Lung (tissue), 12 donors: ENCODE measurements around the gene SERPINA5. TPM values are rescaled to one million over a fixed set of nuclear protein-coding genes. Genes with fewer than 3 reads are reported as not detected.

Experiments
- ATAC-seq: fragments of 200-7000 bp; cut with Tn5 transposase; one replicate; pipeline ENCODE4 v1.9.1; 2020; ENCODE audit warnings: moderate number of reproducible peaks; ENCODE audit not compliant: insufficient read depth, low FRiP score
- DNase-seq, 3 donors: peaks; one replicate each; pipeline ENCODE4 v3.0.0-alpha.2; 2013 to 2017
- H3K27ac ChIP-seq, 2 donors: one replicate each; pipeline ENCODE4 v1.5.1; 2013; ENCODE audit warnings: mild to moderate bottlenecking in 2 of 2, moderate library complexity in 2 of 2, control low read depth in 1 of 2, inconsistent platforms in 1 of 2, low read depth in 1 of 2, low read length in 1 of 2
- H3K27me3 ChIP-seq, 3 donors: one replicate each; pipeline ENCODE4 v1.5.1; 2013; ENCODE audit warnings: low read length in 2 of 3; ENCODE audit not compliant: control insufficient read depth in 3 of 3, insufficient read depth in 3 of 3
- H3K36me3 ChIP-seq, 4 donors: one replicate each; pipeline ENCODE4 v1.5.1; 2013; ENCODE audit warnings: low read length in 4 of 4, mild to moderate bottlenecking in 1 of 4, moderate library complexity in 1 of 4; ENCODE audit not compliant: control insufficient read depth in 4 of 4, insufficient read depth in 4 of 4
- H3K4me1 ChIP-seq, 5 donors: one replicate each; pipeline ENCODE4 v1.5.1; 2013; ENCODE audit warnings: low read length in 5 of 5, mild to moderate bottlenecking in 2 of 5, moderate library complexity in 1 of 5; ENCODE audit not compliant: control insufficient read depth in 5 of 5, insufficient read depth in 5 of 5
- H3K4me3 ChIP-seq: one replicate; pipeline ENCODE4 v1.5.1; 2013; ENCODE audit warnings: mild to moderate bottlenecking, control low read depth, moderate library complexity
- H3K9ac ChIP-seq, 2 donors: one replicate each; pipeline ENCODE4 v1.5.1; 2013; ENCODE audit warnings: low read length in 2 of 2, control low read depth in 1 of 2; ENCODE audit not compliant: insufficient read depth in 1 of 2
- H3K9me3 ChIP-seq, 4 donors: one replicate each; pipeline ENCODE4 v1.5.1; 2013; ENCODE audit warnings: low read length in 3 of 4, mild to moderate bottlenecking in 1 of 4, moderate library complexity in 1 of 4; ENCODE audit not compliant: control insufficient read depth in 4 of 4, insufficient read depth in 3 of 4
- CTCF ChIP-seq: IDR thresholded peaks from 2 replicates; pipeline ENCODE4 v1.5.1; 2012; ENCODE audit warnings: mild to moderate bottlenecking; ENCODE audit errors: control extremely low read depth, extremely low read depth
- WGBS, 2 donors: extraction: QIAGEN DNeasy Blood & Tissue Kit; methylation state at CpG; one replicate each; pipeline ENCODE4 v1.1.7; 2013; 5-methylcytosine and 5-hydroxymethylcytosine counted together
- polyA plus RNA-seq, 2 donors: library from polyadenylated mRNA; stranded (reverse); fragments of 200-250 nt; gene quantifications; one replicate each; pipeline ENCODE4 v1.2.1, GENCODE V29; 2013
- total RNA-seq, 2 donors: library from RNA; depleted of rRNA in 1 of 2; stranded (reverse); fragments of >200 nt in 1 of 2; gene quantifications; one replicate each; pipeline ENCODE4 v1.2.1, GENCODE V29; 2014 to 2021
- donor health status: control.
- donor health status: control.
- donor health status: Bipolar disorder and iron deficiency.
- donor health status: healthy.
- donor health status: DM: yes; HTN: yes; CAD: no.

The SERPINA5 gene
- total and polyA plus RNA-seq, 4 donors = 0.14 to 4.3 (median 0.52) TPM; not detected in 1

GRCh38 chr14:94593376-94593748 is 12.1 kb downstream of the SERPINA5 start:
- 82 to 88% methylated on average over 3 of the region's 3 CpGs for WGBS, 2 donors
- Histone ChIP-seq H3K27ac (no peak overlapping the region), H3K36me3 (no peaks in the 10 kb centered on the region), H3K4me3 (no peak overlapping the region), H3K27me3 (no peaks in the 10 kb centered on the region), H3K9me3 (no peaks in the 10 kb centered on the region), H3K9ac (no peak overlapping the region), H3K4me1 (no peaks in the 10 kb centered on the region)
- ATAC-seq (no peak), DNase-seq (no peak)
- no peak for TF ChIP-seq CTCF

GRCh38 chr14:94593749-94594431 is 12.7 kb downstream of the SERPINA5 start:
- Histone ChIP-seq H3K27ac (no peak overlapping the region), H3K9ac (no peak overlapping the region), H3K4me3 (no peak overlapping the region), H3K4me1 (peaks cover 0 to 5% (median under 1%) of the 10 kb centered on the region in 5 donors), H3K27me3 (no peaks in the 10 kb centered on the region), H3K9me3 (no peaks in the 10 kb centered on the region), H3K36me3 (no peaks in the 10 kb centered on the region)
- DNase-seq (no peak), ATAC-seq (no peak)
- WGBS, 2 donors = 75 to 80% methylated on average over 4 of the region's 4 CpGs
- TF ChIP-seq CTCF = no peak

- ATAC-seq = no peak
- WGBS, 2 donors = 91 to 94% methylated on average over 7 of the region's 7 CpGs
- no peak overlapping the region for H3K9ac ChIP-seq
These were observed 13.2 kb downstream of the SERPINA5 start for GRCh38 chr14:94594441-94594840.

More at GRCh38 chr14:94594441-94594840, 13.2 kb downstream of the SERPINA5 start:
- H3K27me3 ChIP-seq = no peaks in the 10 kb centered on the region
- no peak overlapping the region for H3K4me3 ChIP-seq
- no peaks in the 10 kb centered on the region for H3K9me3 ChIP-seq
- DNase-seq = no peak
- H3K27ac ChIP-seq = no peak overlapping the region
- H3K4me1 ChIP-seq = peaks cover 0 to 10% (median 4%) of the 10 kb centered on the region in 5 donors
- no peak for TF ChIP-seq CTCF
- H3K36me3 ChIP-seq = no peaks in the 10 kb centered on the region
